ENCODE measurements around the gene UBA7.

The UBA7 gene

GRCh38 chr3:49756036-49756435, 57.7 kb downstream of the UBA7 start:
- Histone ChIP-seq H3K27ac (no peak overlapping the region), H3K4me3 (no peak overlapping the region)

Measured in skin epidermis (tissue), 12 donors.